Kidney epithelial cell (primary cell): Measurements from ENCODE around the gene SLC39A11. TPM values are rescaled to one million over a fixed set of nuclear protein-coding genes. Genes with fewer than 3 reads are reported as not detected.

Experiments used
- DNase-seq: peaks from one replicate; pipeline ENCODE4 v3.0.0-alpha.2; 2010; ENCODE audit warnings: low read depth
- H3K27me3 ChIP-seq: 2 replicates; pipeline ENCODE4 v1.6.0; 2011; ENCODE audit warnings: low read length; ENCODE audit not compliant: control insufficient read depth, insufficient read depth
- H3K36me3 ChIP-seq: 2 replicates; pipeline ENCODE4 v1.5.1; 2011; ENCODE audit warnings: low read length; ENCODE audit not compliant: control insufficient read depth, insufficient read depth
- H3K4me3 ChIP-seq: 2 replicates; pipeline ENCODE4 v1.5.1; 2011; ENCODE audit warnings: low read depth, mild to moderate bottlenecking, control low read depth, low read length
- total RNA-seq: library from RNA; depleted of rRNA; stranded (reverse); fragments of >200 nt; gene quantifications from 2 replicates; pipeline ENCODE4 v1.2.3, GENCODE V29; 2015
- TF ChIP-seq, protein P1 (sequence below): IDR thresholded peaks from 2 replicates; pipeline ENCODE4 v1.5.1; 2011; ENCODE audit warnings: mild to moderate bottlenecking, moderate library complexity, low read length, control low read depth, inconsistent platforms; ENCODE audit not compliant: insufficient read depth, poor library complexity, severe bottlenecking

Gene SLC39A11
- total RNA-seq, 1 donor from 2014 or later, result 13.0 TPM

DNA sequence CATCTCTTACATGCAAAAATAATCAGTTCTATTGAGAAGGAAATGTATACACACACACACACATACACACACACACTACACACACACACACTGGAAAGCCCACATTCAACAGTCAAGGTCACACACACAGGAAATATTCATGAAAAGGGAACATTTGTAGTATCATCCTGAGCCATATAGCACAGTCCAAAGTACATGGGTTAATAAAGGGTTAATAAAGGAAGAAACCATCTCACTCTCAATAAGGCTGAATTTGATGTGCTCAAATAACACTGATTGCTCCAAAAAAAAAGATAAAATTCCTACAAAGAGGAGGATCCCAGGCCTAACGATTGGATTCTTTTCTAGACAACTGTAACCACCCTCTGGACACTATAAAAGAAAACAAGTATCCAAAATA, 164.7 kb downstream of the SLC39A11 start:
- TF ChIP-seq, protein P1, sequence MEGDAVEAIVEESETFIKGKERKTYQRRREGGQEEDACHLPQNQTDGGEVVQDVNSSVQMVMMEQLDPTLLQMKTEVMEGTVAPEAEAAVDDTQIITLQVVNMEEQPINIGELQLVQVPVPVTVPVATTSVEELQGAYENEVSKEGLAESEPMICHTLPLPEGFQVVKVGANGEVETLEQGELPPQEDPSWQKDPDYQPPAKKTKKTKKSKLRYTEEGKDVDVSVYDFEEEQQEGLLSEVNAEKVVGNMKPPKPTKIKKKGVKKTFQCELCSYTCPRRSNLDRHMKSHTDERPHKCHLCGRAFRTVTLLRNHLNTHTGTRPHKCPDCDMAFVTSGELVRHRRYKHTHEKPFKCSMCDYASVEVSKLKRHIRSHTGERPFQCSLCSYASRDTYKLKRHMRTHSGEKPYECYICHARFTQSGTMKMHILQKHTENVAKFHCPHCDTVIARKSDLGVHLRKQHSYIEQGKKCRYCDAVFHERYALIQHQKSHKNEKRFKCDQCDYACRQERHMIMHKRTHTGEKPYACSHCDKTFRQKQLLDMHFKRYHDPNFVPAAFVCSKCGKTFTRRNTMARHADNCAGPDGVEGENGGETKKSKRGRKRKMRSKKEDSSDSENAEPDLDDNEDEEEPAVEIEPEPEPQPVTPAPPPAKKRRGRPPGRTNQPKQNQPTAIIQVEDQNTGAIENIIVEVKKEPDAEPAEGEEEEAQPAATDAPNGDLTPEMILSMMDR, result no peak
- Histone ChIP-seq H3K4me3 (no peak overlapping the region), H3K27me3 (no peaks in the 10 kb centered on the region), H3K36me3 (no peaks in the 10 kb centered on the region)
- DNase-seq, result no peak

DNA sequence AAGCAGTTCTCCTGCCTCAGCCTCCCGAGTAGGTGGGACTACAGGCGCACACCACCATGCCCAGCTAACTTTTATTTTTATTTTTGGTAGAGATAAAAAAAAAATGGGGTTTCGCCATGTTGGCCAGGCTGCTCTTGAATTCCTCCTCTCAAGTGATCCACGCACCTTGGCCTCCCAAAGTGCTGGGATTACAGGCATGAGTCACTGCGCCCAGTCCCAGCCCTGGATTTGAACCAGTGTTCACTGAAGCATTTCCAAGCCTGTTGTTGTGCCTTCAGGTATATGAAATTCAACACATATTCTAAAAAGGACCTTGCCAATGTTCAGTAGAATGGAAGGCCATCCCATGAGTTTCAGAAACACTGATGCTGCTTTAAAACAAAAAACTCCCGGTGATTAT, 165.3 kb downstream of the SLC39A11 start:
- Histone ChIP-seq H3K27me3 (no peaks in the 10 kb centered on the region), H3K36me3 (no peaks in the 10 kb centered on the region), H3K4me3 (no peak overlapping the region)
- DNase-seq, result peak; percentile 19
- TF ChIP-seq, protein P1, result no peak

DNA sequence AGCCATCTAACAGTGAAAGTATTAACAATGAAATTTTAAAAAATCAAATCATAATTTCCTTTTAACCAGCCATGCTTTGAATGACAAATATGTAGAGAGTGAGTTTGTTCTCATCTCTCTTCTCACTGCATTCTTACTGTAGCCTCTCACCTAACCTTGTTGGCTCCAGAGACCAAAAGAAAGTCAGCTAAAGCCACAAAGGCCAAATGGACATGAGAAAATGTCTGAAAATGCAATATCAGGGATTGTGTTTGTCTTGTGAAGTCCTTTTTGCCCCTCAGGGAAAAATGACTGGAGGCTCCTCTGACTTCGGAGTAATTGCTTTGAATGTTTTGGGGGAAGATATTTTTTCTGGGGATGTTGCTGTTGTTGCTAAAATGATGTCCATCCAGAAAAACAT, 166.3 kb downstream of the SLC39A11 start:
- H3K36me3 ChIP-seq, result no peaks in the 10 kb centered on the region
- no peak for DNase-seq
- H3K4me3 ChIP-seq, result no peak overlapping the region
- H3K27me3 ChIP-seq, result no peaks in the 10 kb centered on the region
- TF ChIP-seq, protein P1, result no peak

GRCh38 chr17:72924196-72924595, 168.3 kb downstream of the SLC39A11 start:
- H3K36me3 ChIP-seq, result no peaks in the 10 kb centered on the region
- H3K4me3 ChIP-seq, result no peak overlapping the region
- DNase-seq, result no peak
- TF ChIP-seq, protein P1, result no peak
- H3K27me3 ChIP-seq, result no peaks in the 10 kb centered on the region

GRCh38 chr17:72922219-72922618, 170.3 kb downstream of the SLC39A11 start:
- H3K27me3 ChIP-seq, result no peaks in the 10 kb centered on the region
- H3K36me3 ChIP-seq, result no peaks in the 10 kb centered on the region
- H3K4me3 ChIP-seq, result no peak overlapping the region
- TF ChIP-seq, protein P1, result no peak
- DNase-seq, result peak; percentile 41

DNA sequence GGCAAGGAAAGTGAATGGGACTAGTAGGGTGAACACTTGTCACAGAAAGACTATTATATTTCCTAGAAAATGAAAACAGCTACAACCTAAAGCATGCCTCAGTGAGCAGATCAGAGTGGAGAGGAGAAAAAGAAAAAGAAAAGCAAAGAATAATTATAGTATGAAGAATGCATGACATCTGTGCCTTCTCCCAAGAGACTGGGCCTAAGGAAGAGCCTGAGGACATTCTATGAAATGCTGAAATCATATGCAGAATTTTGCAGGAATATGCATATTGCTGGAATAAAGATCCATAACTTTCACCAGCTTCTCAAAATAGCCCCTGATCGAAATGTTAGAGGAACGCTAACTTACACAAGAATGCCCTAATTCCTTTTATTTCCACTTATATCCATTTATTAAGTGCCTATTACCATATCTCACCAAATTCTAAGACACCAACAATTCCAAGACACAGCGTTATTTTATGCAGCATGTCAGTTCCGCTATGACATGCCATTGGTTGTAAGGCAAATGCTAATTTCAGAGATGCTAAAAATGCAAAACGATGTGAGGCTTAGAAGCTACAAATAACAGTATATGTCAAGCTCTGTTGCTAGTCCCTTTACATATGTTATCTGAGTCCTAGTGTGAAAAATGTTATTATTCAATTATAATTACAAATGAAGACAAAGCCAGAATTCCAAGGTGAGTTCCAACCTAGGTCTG, 171.0 kb downstream of the SLC39A11 start:
- Histone ChIP-seq H3K4me3 (no peak overlapping the region), H3K27me3 (no peaks in the 10 kb centered on the region), H3K36me3 (no peaks in the 10 kb centered on the region)
- DNase-seq, result no peak
- TF ChIP-seq, protein P1, result no peak
